Spleen (tissue), 7 donors: ENCODE data around the gene TRPM5.

Experiments
- CTCF ChIP-seq, 11 experiments: fragments of 200-600 bp in 7 of 11; fragments of 450-650 bp in 4 of 11; sonication (generic) in 4 of 11; IDR thresholded peaks in 8 of 11; conservative IDR thresholded peaks in 3 of 11; 1 replicate in 7 of 11; 2 replicates in 4 of 11; pipeline versions ENCODE4 v1.4.0 to v1.8.0; 2016 to 2021; ENCODE audit warnings: antibody characterized with exemption in 11 of 11, inconsistent platforms in 4 of 11, mild to moderate bottlenecking in 1 of 11
- POLR2A ChIP-seq, 3 donors: fragments of 450-650 bp; IDR thresholded peaks; one replicate each; pipeline ENCODE4 v1.5.1; 2017; ENCODE audit warnings: antibody characterized with exemption in 3 of 3, mild to moderate bottlenecking in 1 of 3
- POLR2AphosphoS5 ChIP-seq, 3 donors: sonication (generic); formaldehyde crosslinking; IDR thresholded peaks; one replicate each; pipeline ENCODE4 v1.5.1; 2017; ENCODE audit warnings: antibody characterized with exemption in 3 of 3
- donor health status: DM: no; HTN: no; CAD: no; lungs with moderate emphysema.
- donor health status: DM: no; HTN: no; CAD: no.
- donor health status: DM: no; HTN: no; CAD: no.

- TF ChIP-seq CTCF (IDR thresholded peaks at IDR 0.05 in 8 of 11, conservative IDR thresholded peaks at IDR 0.05 in 3 of 11) (no peak), POLR2AphosphoS5 (IDR thresholded peaks at IDR 0.05) (no peak), POLR2A (IDR thresholded peaks at IDR 0.05) (no peak)
Observed at GRCh38 chr11:2400762-2401435, 43.4 kb downstream of the TRPM5 start.
